HG03066 (cell line): ENCODE measurements around the gene ITGA11.

Experiments used
- ATAC-seq: cut with Tn5 transposase; IDR thresholded peaks from one replicate; pipeline ENCODE4 v1.9.1; 2021; ENCODE audit warnings: low read depth; ENCODE audit not compliant: unreplicated experiment

Gene ITGA11

GRCh38 chr15:68412218-68412617 lies 19.7 kb downstream of the ITGA11 start:
- ATAC-seq = no peak

- ATAC-seq = no peak
Observed at GRCh38 chr15:68411735-68412134, 20.2 kb downstream of the ITGA11 start.

- ATAC-seq = no peak
Observed at GRCh38 chr15:68411343-68411675, 20.7 kb downstream of the ITGA11 start.

- no peak for ATAC-seq
Observed at GRCh38 chr15:68410466-68411342, 21.3 kb downstream of the ITGA11 start.

- no peak for ATAC-seq
Observed at GRCh38 chr15:68409736-68410370, 22.1 kb downstream of the ITGA11 start.

GRCh38 chr15:68408971-68409370 lies 23.0 kb downstream of the ITGA11 start:
- no peak for ATAC-seq

- ATAC-seq = no peak
Observed at GRCh38 chr15:68407886-68408881, 23.8 kb downstream of the ITGA11 start.

- ATAC-seq = no peak
Observed at GRCh38 chr15:68407141-68407885, 24.6 kb downstream of the ITGA11 start.

GRCh38 chr15:68405378-68406250 lies 26.3 kb downstream of the ITGA11 start:
- no peak for ATAC-seq

- no peak for ATAC-seq
Observed at GRCh38 chr15:68404056-68404798, 27.7 kb downstream of the ITGA11 start.

GRCh38 chr15:68403161-68403941 lies 28.6 kb downstream of the ITGA11 start:
- ATAC-seq = no peak

GRCh38 chr15:68402432-68403160 lies 29.4 kb downstream of the ITGA11 start:
- ATAC-seq = no peak

GRCh38 chr15:68401496-68402431 lies 30.2 kb downstream of the ITGA11 start:
- ATAC-seq = no peak

GRCh38 chr15:68400066-68400456 lies 31.9 kb downstream of the ITGA11 start:
- no peak for ATAC-seq

- no peak for ATAC-seq
Observed at GRCh38 chr15:68399096-68400065, 32.6 kb downstream of the ITGA11 start.
